ENCODE measurements around the gene NDUFS3.

Gene NDUFS3

GRCh38 chr11:47628026-47628425 lies 49.2 kb downstream of the NDUFS3 start:
- FAIRE-seq (no peak), DNase-seq (ENCODE audit: insufficient read length, low spot score) (no peak)

- no peak for DNase-seq (ENCODE audit: insufficient read length, low spot score)
- FAIRE-seq: no peak
Observed at GRCh38 chr11:47631473-47631872, 52.6 kb downstream of the NDUFS3 start.

All from HTR-8/SVneo (cell line).